ENCODE data around the gene TMUB2.

TMUB2 gene

DNA sequence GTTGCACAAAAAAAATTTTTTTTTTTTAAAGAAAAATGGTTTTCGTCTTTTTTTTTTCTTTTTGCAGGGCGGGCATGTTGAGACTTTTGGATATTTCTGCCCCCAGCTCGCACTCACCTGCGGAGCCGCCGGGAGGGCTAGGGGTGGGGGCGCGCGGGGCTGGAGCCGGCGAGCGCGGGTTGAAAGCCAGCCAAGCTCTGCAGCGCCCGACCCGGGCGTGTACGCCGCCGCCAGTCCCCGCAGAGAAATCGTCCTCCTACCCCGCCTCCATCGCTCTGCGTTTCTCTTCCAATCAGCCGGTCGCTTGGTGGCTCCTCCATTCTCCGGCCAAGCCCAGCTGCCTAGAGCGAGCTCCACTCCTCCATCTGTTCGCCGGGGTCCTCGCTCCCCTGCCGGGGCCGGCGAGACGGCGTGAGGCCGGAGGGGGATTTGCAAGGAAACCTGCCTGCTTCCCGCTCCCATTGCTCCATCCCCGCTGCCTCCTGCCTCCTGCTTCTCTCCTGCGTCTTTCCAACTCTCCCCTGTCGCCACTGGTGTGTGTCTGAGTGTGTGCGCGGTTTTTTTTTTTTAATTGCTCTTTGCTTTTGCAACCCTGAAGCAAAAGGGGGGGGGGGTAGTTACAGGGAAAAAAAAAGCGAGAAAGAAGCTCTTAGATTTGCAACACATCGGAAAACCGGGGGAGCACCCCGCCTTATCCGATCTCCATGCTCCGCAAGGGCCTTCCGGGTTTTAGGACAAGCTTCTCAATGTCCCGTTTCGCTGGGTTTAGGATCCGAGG, 34.5 kb downstream of the TMUB2 start (continued):
- TF ChIP-seq, protein P1, sequence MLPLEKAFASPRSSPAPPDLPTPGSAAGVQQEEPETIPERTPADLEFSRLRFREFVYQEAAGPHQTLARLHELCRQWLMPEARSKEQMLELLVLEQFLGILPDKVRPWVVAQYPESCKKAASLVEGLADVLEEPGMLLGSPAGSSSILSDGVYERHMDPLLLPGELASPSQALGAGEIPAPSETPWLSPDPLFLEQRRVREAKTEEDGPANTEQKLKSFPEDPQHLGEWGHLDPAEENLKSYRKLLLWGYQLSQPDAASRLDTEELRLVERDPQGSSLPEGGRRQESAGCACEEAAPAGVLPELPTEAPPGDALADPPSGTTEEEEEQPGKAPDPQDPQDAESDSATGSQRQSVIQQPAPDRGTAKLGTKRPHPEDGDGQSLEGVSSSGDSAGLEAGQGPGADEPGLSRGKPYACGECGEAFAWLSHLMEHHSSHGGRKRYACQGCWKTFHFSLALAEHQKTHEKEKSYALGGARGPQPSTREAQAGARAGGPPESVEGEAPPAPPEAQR (tag by site-specific recombination; IDR thresholded peaks at IDR 0.05): no peak
- TF ChIP-seq SP2 (tag by site-specific recombination; IDR thresholded peaks at IDR 0.05): peak; percentile 80
- peak; percentile 64; the same call in 1 of the 2 replicates for TF ChIP-seq ZNF596 (tag by site-specific recombination; IDR thresholded peaks at IDR 0.05)
- no peak for TF ChIP-seq ZNF548 (tag by site-specific recombination; IDR thresholded peaks at IDR 0.05)
- TF ChIP-seq ZNF501 (tag by site-specific recombination; IDR thresholded peaks at IDR 0.05): peak; percentile 55; the same call in 1 of the 2 replicates
- peak; percentile 80 for TF ChIP-seq ZBTB20 (tag by site-specific recombination; IDR thresholded peaks at IDR 0.05)
- TF ChIP-seq ZNF549 (tag by site-specific recombination; IDR thresholded peaks at IDR 0.05): no peak
- TF ChIP-seq, protein P2, sequence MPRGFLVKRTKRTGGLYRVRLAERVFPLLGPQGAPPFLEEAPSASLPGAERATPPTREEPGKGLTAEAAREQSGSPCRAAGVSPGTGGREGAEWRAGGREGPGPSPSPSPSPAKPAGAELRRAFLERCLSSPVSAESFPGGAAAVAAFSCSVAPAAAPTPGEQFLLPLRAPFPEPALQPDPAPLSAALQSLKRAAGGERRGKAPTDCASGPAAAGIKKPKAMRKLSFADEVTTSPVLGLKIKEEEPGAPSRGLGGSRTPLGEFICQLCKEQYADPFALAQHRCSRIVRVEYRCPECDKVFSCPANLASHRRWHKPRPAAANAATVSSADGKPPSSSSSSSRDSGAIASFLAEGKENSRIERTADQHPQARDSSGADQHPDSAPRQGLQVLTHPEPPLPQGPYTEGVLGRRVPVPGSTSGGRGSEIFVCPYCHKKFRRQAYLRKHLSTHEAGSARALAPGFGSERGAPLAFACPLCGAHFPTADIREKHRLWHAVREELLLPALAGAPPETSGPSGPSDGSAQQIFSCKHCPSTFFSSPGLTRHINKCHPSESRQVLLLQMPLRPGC (tag by site-specific recombination; IDR thresholded peaks at IDR 0.05): no peak
- no peak for TF ChIP-seq ZNF561 (tag by site-specific recombination; IDR thresholded peaks at IDR 0.05; ENCODE audit: borderline replicate concordance)
- TF ChIP-seq ZNF114 (tag by site-specific recombination; IDR thresholded peaks at IDR 0.05): no peak
- TF ChIP-seq ZNF311 (tag by site-specific recombination; IDR thresholded peaks at IDR 0.05; ENCODE audit: borderline replicate concordance): no peak
- TF ChIP-seq, protein P3, sequence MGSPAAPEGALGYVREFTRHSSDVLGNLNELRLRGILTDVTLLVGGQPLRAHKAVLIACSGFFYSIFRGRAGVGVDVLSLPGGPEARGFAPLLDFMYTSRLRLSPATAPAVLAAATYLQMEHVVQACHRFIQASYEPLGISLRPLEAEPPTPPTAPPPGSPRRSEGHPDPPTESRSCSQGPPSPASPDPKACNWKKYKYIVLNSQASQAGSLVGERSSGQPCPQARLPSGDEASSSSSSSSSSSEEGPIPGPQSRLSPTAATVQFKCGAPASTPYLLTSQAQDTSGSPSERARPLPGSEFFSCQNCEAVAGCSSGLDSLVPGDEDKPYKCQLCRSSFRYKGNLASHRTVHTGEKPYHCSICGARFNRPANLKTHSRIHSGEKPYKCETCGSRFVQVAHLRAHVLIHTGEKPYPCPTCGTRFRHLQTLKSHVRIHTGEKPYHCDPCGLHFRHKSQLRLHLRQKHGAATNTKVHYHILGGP (tag by site-specific recombination; IDR thresholded peaks at IDR 0.05): no peak
- no peak for TF ChIP-seq ZNF24 (tag by site-specific recombination; IDR thresholded peaks at IDR 0.05)
- no peak for TF ChIP-seq ZNF792 (tag by site-specific recombination; IDR thresholded peaks at IDR 0.05)
- TF ChIP-seq, protein P4, sequence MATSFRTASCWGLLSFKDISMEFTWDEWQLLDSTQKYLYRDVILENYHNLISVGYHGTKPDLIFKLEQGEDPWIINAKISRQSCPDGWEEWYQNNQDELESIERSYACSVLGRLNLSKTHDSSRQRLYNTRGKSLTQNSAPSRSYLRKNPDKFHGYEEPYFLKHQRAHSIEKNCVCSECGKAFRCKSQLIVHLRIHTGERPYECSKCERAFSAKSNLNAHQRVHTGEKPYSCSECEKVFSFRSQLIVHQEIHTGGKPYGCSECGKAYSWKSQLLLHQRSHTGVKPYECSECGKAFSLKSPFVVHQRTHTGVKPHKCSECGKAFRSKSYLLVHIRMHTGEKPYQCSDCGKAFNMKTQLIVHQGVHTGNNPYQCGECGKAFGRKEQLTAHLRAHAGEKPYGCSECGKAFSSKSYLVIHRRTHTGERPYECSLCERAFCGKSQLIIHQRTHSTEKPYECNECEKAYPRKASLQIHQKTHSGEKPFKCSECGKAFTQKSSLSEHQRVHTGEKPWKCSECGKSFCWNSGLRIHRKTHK (tag by site-specific recombination; IDR thresholded peaks at IDR 0.05): no peak
- TF ChIP-seq, protein P5, sequence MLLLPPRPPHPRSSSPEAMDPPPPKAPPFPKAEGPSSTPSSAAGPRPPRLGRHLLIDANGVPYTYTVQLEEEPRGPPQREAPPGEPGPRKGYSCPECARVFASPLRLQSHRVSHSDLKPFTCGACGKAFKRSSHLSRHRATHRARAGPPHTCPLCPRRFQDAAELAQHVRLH (tag by site-specific recombination; IDR thresholded peaks at IDR 0.05): no peak
- TF ChIP-seq HOXD13 (CRISPR knock-in tag; IDR thresholded peaks at IDR 0.05; ENCODE audit: borderline replicate concordance): no peak
- no peak for TF ChIP-seq ZNF473 (tag by site-specific recombination; IDR thresholded peaks at IDR 0.05)
- TF ChIP-seq, protein P6, sequence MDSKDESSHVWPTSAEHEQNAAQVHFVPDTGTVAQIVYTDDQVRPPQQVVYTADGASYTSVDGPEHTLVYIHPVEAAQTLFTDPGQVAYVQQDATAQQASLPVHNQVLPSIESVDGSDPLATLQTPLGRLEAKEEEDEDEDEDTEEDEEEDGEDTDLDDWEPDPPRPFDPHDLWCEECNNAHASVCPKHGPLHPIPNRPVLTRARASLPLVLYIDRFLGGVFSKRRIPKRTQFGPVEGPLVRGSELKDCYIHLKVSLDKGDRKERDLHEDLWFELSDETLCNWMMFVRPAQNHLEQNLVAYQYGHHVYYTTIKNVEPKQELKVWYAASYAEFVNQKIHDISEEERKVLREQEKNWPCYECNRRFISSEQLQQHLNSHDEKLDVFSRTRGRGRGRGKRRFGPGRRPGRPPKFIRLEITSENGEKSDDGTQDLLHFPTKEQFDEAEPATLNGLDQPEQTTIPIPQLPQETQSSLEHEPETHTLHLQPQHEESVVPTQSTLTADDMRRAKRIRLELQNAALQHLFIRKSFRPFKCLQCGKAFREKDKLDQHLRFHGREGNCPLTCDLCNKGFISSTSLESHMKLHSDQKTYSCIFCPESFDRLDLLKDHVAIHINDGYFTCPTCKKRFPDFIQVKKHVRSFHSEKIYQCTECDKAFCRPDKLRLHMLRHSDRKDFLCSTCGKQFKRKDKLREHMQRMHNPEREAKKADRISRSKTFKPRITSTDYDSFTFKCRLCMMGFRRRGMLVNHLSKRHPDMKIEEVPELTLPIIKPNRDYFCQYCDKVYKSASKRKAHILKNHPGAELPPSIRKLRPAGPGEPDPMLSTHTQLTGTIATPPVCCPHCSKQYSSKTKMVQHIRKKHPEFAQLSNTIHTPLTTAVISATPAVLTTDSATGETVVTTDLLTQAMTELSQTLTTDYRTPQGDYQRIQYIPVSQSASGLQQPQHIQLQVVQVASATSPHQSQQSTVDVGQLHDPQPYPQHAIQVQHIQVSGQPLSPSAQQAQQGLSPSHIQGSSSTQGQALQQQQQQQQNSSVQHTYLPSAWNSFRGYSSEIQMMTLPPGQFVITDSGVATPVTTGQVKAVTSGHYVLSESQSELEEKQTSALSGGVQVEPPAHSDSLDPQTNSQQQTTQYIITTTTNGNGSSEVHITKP (tag by site-specific recombination; IDR thresholded peaks at IDR 0.05): no peak
- no peak for TF ChIP-seq ZNF785 (tag by site-specific recombination; IDR thresholded peaks at IDR 0.05)
- no peak for TF ChIP-seq ZNF274 (IDR thresholded peaks at IDR 0.05; ENCODE audit: low read length)
- no peak for TF ChIP-seq ZNF274 (tag by site-specific recombination; IDR thresholded peaks at IDR 0.05; ENCODE audit: borderline replicate concordance)
- TF ChIP-seq, protein P7, sequence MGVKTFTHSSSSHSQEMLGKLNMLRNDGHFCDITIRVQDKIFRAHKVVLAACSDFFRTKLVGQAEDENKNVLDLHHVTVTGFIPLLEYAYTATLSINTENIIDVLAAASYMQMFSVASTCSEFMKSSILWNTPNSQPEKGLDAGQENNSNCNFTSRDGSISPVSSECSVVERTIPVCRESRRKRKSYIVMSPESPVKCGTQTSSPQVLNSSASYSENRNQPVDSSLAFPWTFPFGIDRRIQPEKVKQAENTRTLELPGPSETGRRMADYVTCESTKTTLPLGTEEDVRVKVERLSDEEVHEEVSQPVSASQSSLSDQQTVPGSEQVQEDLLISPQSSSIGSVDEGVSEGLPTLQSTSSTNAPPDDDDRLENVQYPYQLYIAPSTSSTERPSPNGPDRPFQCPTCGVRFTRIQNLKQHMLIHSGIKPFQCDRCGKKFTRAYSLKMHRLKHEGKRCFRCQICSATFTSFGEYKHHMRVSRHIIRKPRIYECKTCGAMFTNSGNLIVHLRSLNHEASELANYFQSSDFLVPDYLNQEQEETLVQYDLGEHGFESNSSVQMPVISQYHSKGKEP (tag by site-specific recombination; IDR thresholded peaks at IDR 0.05): no peak
- TF ChIP-seq, protein P8, sequence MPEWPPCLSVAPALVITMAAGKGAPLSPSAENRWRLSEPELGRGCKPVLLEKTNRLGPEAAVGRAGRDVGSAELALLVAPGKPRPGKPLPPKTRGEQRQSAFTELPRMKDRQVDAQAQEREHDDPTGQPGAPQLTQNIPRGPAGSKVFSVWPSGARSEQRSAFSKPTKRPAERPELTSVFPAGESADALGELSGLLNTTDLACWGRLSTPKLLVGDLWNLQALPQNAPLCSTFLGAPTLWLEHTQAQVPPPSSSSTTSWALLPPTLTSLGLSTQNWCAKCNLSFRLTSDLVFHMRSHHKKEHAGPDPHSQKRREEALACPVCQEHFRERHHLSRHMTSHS (tag by site-specific recombination; IDR thresholded peaks at IDR 0.05): no peak
- no peak for TF ChIP-seq MEIS1 (CRISPR knock-in tag; IDR thresholded peaks at IDR 0.05; ENCODE audit: borderline replicate concordance)
- TF ChIP-seq ZNF48 (tag by site-specific recombination; IDR thresholded peaks at IDR 0.05): no peak
- TF ChIP-seq ZBTB7A (tag by site-specific recombination; IDR thresholded peaks at IDR 0.05; ENCODE audit: low read depth): no peak
- 0 out of 2 replicates have a peak, but pooled peaks have one; percentile 11 for TF ChIP-seq TRIM28 (IDR thresholded peaks at IDR 0.05; ENCODE audit: borderline replicate concordance, low read length)

Measured in HEK293 (cell line).